H54 (cell line): Measurements from ENCODE around the gene ZNF479.
"Not testable (repeated sequence)": the region's sequence is repeated elsewhere in the genome, so short reads cannot be mapped to it uniquely, and the experiment has no call there.

ENCODE experiments used
- DNase-seq: peaks from one replicate; pipeline ENCODE4 v3.0.0; 2011; ENCODE audit warnings: low spot score, mixed read lengths; ENCODE audit not compliant: insufficient read length
- FAIRE-seq: peaks from 3 replicates; lab custom pipeline; 2011; peaks lifted over from hg19 to GRCh38; lab: Jason Lieb, UNC
- POLR2A ChIP-seq: IDR thresholded peaks from 2 replicates; pipeline ENCODE4 v1.6.1; 2011; ENCODE audit warnings: low read depth, mild to moderate bottlenecking, low read length

The ZNF479 gene

GRCh38 chr7:57132336-57132735, at the start of gene ZNF479:
Gene ZNF479, minus strand, starts transcription at chr7:57132436. Its CDS starts 112 bp downstream, at chr7:57132324.
- not testable (repeated sequence) for DNase-seq, FAIRE-seq

DNA sequence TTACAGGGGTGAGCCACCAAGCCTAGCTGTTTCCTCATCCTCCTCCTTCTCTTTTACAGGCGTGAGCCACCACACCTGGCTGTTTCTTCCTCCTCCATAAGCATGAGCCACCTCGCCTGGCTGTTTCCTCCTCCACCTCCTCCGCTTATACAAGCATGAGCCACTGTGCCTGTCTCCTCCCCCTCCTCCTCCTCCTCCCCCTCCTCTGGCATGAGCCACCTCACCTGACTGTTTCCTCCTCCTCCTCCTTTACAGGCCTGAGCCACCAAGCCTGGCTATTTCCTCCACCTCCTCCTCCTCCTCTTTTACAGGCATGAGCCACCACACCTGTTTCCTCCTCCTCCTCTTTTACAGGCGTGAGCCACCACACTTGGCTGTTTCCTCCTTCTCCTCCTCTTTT, 49.8 kb upstream of the ZNF479 start:
- TF ChIP-seq POLR2A, result no peak
- DNase-seq, result no peak
- no peak for FAIRE-seq

- no peak for TF ChIP-seq POLR2A
- DNase-seq (no peak), FAIRE-seq (no peak)
Observed at GRCh38 chr7:57181281-57181680, 49.0 kb upstream of the ZNF479 start.

- FAIRE-seq (no peak), DNase-seq (no peak)
- no peak for TF ChIP-seq POLR2A
Observed at GRCh38 chr7:57179776-57180415, 47.7 kb upstream of the ZNF479 start.

DNA sequence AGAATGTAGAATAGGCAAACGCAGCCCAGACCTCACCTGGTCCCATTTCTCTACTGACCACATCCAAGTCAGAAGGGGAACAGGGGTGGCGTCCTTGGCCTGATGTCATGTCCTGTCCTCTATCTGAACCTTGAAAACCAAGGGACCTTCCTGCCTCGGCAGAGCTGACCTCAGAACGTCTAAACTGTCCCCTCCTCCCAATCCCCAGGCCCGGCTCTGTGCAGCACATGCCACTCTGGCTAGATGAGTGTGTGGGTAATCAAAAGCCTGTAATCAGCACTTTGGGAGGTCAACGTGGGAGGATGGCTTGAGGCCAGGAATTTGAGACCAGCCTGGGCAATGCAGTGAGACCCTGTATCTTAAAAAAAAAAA, 46.5 kb upstream of the ZNF479 start:
- DNase-seq (no peak), FAIRE-seq (no peak)
- no peak for TF ChIP-seq POLR2A

- FAIRE-seq, result no peak
- no peak for TF ChIP-seq POLR2A
- DNase-seq, result no peak
Observed at GRCh38 chr7:57177856-57178767, 45.9 kb upstream of the ZNF479 start.

DNA sequence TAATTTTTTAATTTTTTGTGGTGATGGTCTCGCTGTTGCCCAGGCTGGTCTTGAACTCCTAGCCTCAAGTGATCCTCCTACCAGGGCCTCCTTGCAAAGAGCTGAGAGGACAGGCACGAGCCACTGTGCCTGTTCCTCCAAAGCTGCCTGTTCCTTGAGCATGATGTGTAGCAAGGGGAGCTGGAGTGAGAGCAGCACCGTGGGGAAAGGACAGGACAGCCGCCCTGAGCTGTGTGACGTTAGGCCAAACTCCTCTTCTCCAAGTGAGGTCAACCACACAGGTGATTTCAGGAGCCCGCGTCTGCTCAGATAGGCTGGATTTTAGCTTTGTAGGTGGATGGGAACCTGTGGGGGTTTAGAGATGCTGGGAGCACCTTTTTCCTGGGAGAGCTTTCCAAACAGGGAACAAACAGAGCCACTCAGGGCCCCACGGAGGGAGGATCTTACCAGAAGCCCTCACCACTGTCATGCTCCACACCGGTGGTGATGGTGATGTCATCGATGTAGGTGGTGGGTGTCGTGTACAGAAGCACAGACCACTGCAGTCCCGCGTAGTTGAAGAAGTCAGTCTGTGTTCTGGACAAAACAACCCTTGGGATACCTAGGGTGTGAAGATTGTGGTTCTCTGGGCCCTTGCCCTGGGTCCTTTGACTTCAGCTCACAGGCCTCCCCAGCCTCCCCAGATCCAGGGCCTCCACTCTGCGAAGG, 44.8 kb upstream of the ZNF479 start:
- FAIRE-seq, result no peak
- DNase-seq, result no peak
- TF ChIP-seq POLR2A, result no peak

- no peak for DNase-seq
- no peak for FAIRE-seq
- TF ChIP-seq POLR2A, result no peak
Observed at GRCh38 chr7:57165285-57165899, 33.2 kb upstream of the ZNF479 start.

- DNase-seq, FAIRE-seq: not testable (repeated sequence)
Observed at GRCh38 chr7:57120123-57120784, 12.0 kb downstream of the ZNF479 start.
